ENCODE results near the gene ALDH1L2.
"Not testable (repeated sequence)": the region's sequence is repeated elsewhere in the genome, so short reads cannot be mapped to it uniquely, and the experiment has no call there.

ALDH1L2 gene

GRCh38 chr12:104985206-104985605 is 99.1 kb downstream of the ALDH1L2 start:
- DNase-seq (ENCODE audit: low read depth, low spot score): no peak

- DNase-seq (ENCODE audit: low read depth, low spot score): not testable (repeated sequence)
These were observed 106.6 kb downstream of the ALDH1L2 start for GRCh38 chr12:104977688-104978087.

- DNase-seq (ENCODE audit: low read depth, low spot score): no peak
These were observed 107.6 kb downstream of the ALDH1L2 start for GRCh38 chr12:104976703-104977102.

GRCh38 chr12:104975587-104976343 is 108.5 kb downstream of the ALDH1L2 start:
- DNase-seq (ENCODE audit: low read depth, low spot score): no peak

GRCh38 chr12:104974626-104975290 is 109.5 kb downstream of the ALDH1L2 start:
- DNase-seq (ENCODE audit: low read depth, low spot score): no peak

- DNase-seq (ENCODE audit: low read depth, low spot score): no peak
These were observed 111.0 kb downstream of the ALDH1L2 start for GRCh38 chr12:104973250-104973649.

- DNase-seq (ENCODE audit: low read depth, low spot score): no peak
These were observed 113.0 kb downstream of the ALDH1L2 start for GRCh38 chr12:104971306-104971705.

All from brain pericyte (primary cell).